WTC11 (cell line): ENCODE results near the gene SLC43A3.

ENCODE experiments used
- IRF2 ChIP-seq: sonication (generic); formaldehyde crosslinking; IDR thresholded peaks from 2 replicates; pipeline ENCODE4 v1.8.0; 2022; ENCODE audit warnings: low read depth, missing genetic modification reagents, borderline replicate concordance
- SP1 ChIP-seq: sonication (generic); formaldehyde crosslinking; conservative IDR thresholded peaks from 2 replicates; pipeline ENCODE4 v1.8.1; 2022; ENCODE audit warnings: missing genetic modification reagents
- TF ChIP-seq, protein P1 (sequence below): fragments of 200-600 bp; IDR thresholded peaks from 2 replicates; pipeline ENCODE4 v1.8.0; 2022; ENCODE audit warnings: antibody characterized with exemption

DNA sequence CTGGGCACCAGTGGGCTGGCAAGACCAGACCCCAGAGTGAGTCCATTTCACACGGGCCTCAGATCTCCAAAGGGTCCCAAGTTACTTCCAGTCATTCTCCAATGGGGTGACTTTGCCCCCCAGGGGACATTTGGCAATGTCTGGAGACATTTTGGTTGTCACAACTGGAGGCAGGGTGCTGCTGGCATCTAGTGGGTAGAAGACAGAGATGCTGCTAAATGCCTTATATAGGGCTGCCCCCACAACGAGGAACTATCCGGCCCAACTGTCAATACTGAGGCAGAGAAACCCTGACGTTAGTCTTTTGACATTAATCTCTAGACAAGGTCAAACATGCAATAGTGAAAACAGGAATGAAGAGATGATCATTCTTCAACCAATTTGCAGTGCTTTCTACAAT lies 39.8 kb upstream of the SLC43A3 start:
- TF ChIP-seq, protein P1, sequence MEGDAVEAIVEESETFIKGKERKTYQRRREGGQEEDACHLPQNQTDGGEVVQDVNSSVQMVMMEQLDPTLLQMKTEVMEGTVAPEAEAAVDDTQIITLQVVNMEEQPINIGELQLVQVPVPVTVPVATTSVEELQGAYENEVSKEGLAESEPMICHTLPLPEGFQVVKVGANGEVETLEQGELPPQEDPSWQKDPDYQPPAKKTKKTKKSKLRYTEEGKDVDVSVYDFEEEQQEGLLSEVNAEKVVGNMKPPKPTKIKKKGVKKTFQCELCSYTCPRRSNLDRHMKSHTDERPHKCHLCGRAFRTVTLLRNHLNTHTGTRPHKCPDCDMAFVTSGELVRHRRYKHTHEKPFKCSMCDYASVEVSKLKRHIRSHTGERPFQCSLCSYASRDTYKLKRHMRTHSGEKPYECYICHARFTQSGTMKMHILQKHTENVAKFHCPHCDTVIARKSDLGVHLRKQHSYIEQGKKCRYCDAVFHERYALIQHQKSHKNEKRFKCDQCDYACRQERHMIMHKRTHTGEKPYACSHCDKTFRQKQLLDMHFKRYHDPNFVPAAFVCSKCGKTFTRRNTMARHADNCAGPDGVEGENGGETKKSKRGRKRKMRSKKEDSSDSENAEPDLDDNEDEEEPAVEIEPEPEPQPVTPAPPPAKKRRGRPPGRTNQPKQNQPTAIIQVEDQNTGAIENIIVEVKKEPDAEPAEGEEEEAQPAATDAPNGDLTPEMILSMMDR = no peak
- TF ChIP-seq SP1 (no peak), IRF2 (no peak)
